Gastrocnemius medialis (tissue), 4 donors: ENCODE results near the gene MEGF11.

Source experiments
- CTCF ChIP-seq, 5 experiments: fragments of 450-650 bp in 3 of 5; fragments of 200-600 bp in 2 of 5; sonication (generic) in 2 of 5; IDR thresholded peaks in 4 of 5; conservative IDR thresholded peaks in 1 of 5; 1 replicate in 4 of 5; 2 replicates in 1 of 5; pipeline ENCODE4 v1.5.1; 2016 to 2019; ENCODE audit warnings: antibody characterized with exemption in 5 of 5, mild to moderate bottlenecking in 3 of 5, moderate library complexity in 3 of 5
- POLR2A ChIP-seq, 2 donors: fragments of 450-650 bp; IDR thresholded peaks; one replicate each; pipeline ENCODE4 v1.6.1; 2017; ENCODE audit warnings: antibody characterized with exemption in 2 of 2, mild to moderate bottlenecking in 2 of 2, moderate library complexity in 2 of 2

DNA sequence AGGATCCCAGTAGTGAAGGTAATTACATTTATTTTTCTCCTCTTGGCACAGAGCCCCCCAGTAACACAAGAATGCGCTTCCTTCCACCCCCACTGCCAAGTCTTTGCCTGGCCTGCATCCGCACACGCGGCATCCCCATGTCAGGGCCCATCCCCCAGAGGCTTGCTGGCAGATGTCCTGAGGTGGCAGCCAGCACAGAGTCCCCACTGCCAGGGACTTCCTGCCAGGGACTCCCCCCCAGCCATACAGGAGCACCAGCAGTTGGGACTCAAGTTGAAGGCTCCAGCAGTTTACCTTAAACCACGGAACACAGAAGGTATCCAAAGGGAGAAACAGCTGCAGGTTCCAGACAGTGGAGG lies 41.0 kb downstream of the MEGF11 start:
- TF ChIP-seq CTCF (IDR thresholded peaks at IDR 0.05 in 4 of 5, conservative IDR thresholded peaks at IDR 0.05 in 1 of 5) (no peak), POLR2A (IDR thresholded peaks at IDR 0.05) (no peak)
